ENCODE data around the gene NPY2R.

Gene NPY2R

GRCh38 chr4:155207534-155208257 lies 740 bp upstream of the NPY2R start:
- FAIRE-seq (no peak), DNase-seq (ENCODE audit: insufficient read length) (no peak)
- TF ChIP-seq POLR2A (IDR thresholded peaks at IDR 0.05; ENCODE audit: low read depth, low read length) (no peak), TAF1 (IDR thresholded peaks at IDR 0.05; ENCODE audit: borderline replicate concordance, low read depth, low read length) (no peak), POLR2AphosphoS5 (IDR thresholded peaks at IDR 0.05; ENCODE audit: low read depth, low read length) (no peak)

GRCh38 chr4:155220025-155220424 lies 11.6 kb downstream of the NPY2R start:
- no peak for TF ChIP-seq TAF1 (IDR thresholded peaks at IDR 0.05; ENCODE audit: borderline replicate concordance, low read depth, low read length)
- no peak for TF ChIP-seq POLR2A (IDR thresholded peaks at IDR 0.05; ENCODE audit: low read depth, low read length)
- TF ChIP-seq POLR2AphosphoS5 (IDR thresholded peaks at IDR 0.05; ENCODE audit: low read depth, low read length), result no peak
- FAIRE-seq (no peak), DNase-seq (ENCODE audit: insufficient read length) (no peak)

- DNase-seq (ENCODE audit: insufficient read length), result no peak
- TF ChIP-seq TAF1 (IDR thresholded peaks at IDR 0.05; ENCODE audit: borderline replicate concordance, low read depth, low read length), result no peak
- TF ChIP-seq POLR2AphosphoS5 (IDR thresholded peaks at IDR 0.05; ENCODE audit: low read depth, low read length), result no peak
- no peak for TF ChIP-seq POLR2A (IDR thresholded peaks at IDR 0.05; ENCODE audit: low read depth, low read length)
- FAIRE-seq, result no peak
Measured at GRCh38 chr4:155227131-155227530, 18.7 kb downstream of the NPY2R start.

- DNase-seq (ENCODE audit: insufficient read length) (no peak), FAIRE-seq (no peak)
- TF ChIP-seq POLR2A (IDR thresholded peaks at IDR 0.05; ENCODE audit: low read depth, low read length), result no peak
- no peak for TF ChIP-seq TAF1 (IDR thresholded peaks at IDR 0.05; ENCODE audit: borderline replicate concordance, low read depth, low read length)
- no peak for TF ChIP-seq POLR2AphosphoS5 (IDR thresholded peaks at IDR 0.05; ENCODE audit: low read depth, low read length)
Measured at GRCh38 chr4:155228713-155229112, 20.3 kb downstream of the NPY2R start.

- DNase-seq (ENCODE audit: insufficient read length), result no peak
- TF ChIP-seq POLR2A (IDR thresholded peaks at IDR 0.05; ENCODE audit: low read depth, low read length), result no peak
- no peak for TF ChIP-seq TAF1 (IDR thresholded peaks at IDR 0.05; ENCODE audit: borderline replicate concordance, low read depth, low read length)
- no peak for FAIRE-seq
Measured at GRCh38 chr4:155232432-155232831, 24.0 kb downstream of the NPY2R start.

GRCh38 chr4:155234206-155234605 lies 25.8 kb downstream of the NPY2R start:
- DNase-seq (ENCODE audit: insufficient read length) (no peak), FAIRE-seq (no peak)
- TF ChIP-seq POLR2AphosphoS5 (IDR thresholded peaks at IDR 0.05; ENCODE audit: low read depth, low read length) (no peak), POLR2A (IDR thresholded peaks at IDR 0.05; ENCODE audit: low read depth, low read length) (no peak), TAF1 (IDR thresholded peaks at IDR 0.05; ENCODE audit: borderline replicate concordance, low read depth, low read length) (no peak)

- TF ChIP-seq TAF1 (IDR thresholded peaks at IDR 0.05; ENCODE audit: borderline replicate concordance, low read depth, low read length), result no peak
- TF ChIP-seq POLR2A (IDR thresholded peaks at IDR 0.05; ENCODE audit: low read depth, low read length), result no peak
- no peak for TF ChIP-seq POLR2AphosphoS5 (IDR thresholded peaks at IDR 0.05; ENCODE audit: low read depth, low read length)
- DNase-seq (ENCODE audit: insufficient read length) (no peak), FAIRE-seq (no peak)
Measured at GRCh38 chr4:155237567-155237966, 29.1 kb downstream of the NPY2R start.

- TF ChIP-seq TAF1 (IDR thresholded peaks at IDR 0.05; ENCODE audit: borderline replicate concordance, low read depth, low read length) (no peak), POLR2AphosphoS5 (IDR thresholded peaks at IDR 0.05; ENCODE audit: low read depth, low read length) (no peak), POLR2A (IDR thresholded peaks at IDR 0.05; ENCODE audit: low read depth, low read length) (no peak)
- no peak for FAIRE-seq
- DNase-seq (ENCODE audit: insufficient read length), result no peak
Measured at GRCh38 chr4:155241225-155241624, 32.8 kb downstream of the NPY2R start.

GRCh38 chr4:155241664-155242063 lies 33.2 kb downstream of the NPY2R start:
- no peak for DNase-seq (ENCODE audit: insufficient read length)
- TF ChIP-seq POLR2A (IDR thresholded peaks at IDR 0.05; ENCODE audit: low read depth, low read length), result no peak
- no peak for TF ChIP-seq POLR2AphosphoS5 (IDR thresholded peaks at IDR 0.05; ENCODE audit: low read depth, low read length)
- TF ChIP-seq TAF1 (IDR thresholded peaks at IDR 0.05; ENCODE audit: borderline replicate concordance, low read depth, low read length), result no peak
- no peak for FAIRE-seq

GRCh38 chr4:155245105-155245504 lies 36.7 kb downstream of the NPY2R start:
- DNase-seq (ENCODE audit: insufficient read length) (no peak), FAIRE-seq (no peak)
- no peak for TF ChIP-seq TAF1 (IDR thresholded peaks at IDR 0.05; ENCODE audit: borderline replicate concordance, low read depth, low read length)
- no peak for TF ChIP-seq POLR2A (IDR thresholded peaks at IDR 0.05; ENCODE audit: low read depth, low read length)
- TF ChIP-seq POLR2AphosphoS5 (IDR thresholded peaks at IDR 0.05; ENCODE audit: low read depth, low read length), result no peak

GRCh38 chr4:155248002-155248896 lies 39.8 kb downstream of the NPY2R start:
- DNase-seq (ENCODE audit: insufficient read length) (no peak), FAIRE-seq (no peak)
- TF ChIP-seq POLR2AphosphoS5 (IDR thresholded peaks at IDR 0.05; ENCODE audit: low read depth, low read length) (no peak), TAF1 (IDR thresholded peaks at IDR 0.05; ENCODE audit: borderline replicate concordance, low read depth, low read length) (no peak), POLR2A (IDR thresholded peaks at IDR 0.05; ENCODE audit: low read depth, low read length) (no peak)
